GM12872 (cell line): ENCODE data around the gene RTBDN.

Source experiments
- CTCF ChIP-seq: IDR thresholded peaks from 3 replicates; pipeline ENCODE4 v1.5.1; 2011; ENCODE audit warnings: low read depth, mild to moderate bottlenecking, low read length, moderate library complexity; ENCODE audit not compliant: insufficient read depth

The RTBDN gene

GRCh38 chr19:12843999-12844732 lies 9.8 kb upstream of the RTBDN start:
- TF ChIP-seq CTCF = no peak

GRCh38 chr19:12843328-12843727 lies 8.9 kb upstream of the RTBDN start:
- no peak for TF ChIP-seq CTCF

- TF ChIP-seq CTCF = no peak
These were observed 8.1 kb upstream of the RTBDN start for GRCh38 chr19:12842511-12842910.

GRCh38 chr19:12841094-12841493 lies 6.7 kb upstream of the RTBDN start:
- TF ChIP-seq CTCF = no peak

GRCh38 chr19:12840091-12841079 lies 6.0 kb upstream of the RTBDN start:
- TF ChIP-seq CTCF = no peak

- no peak for TF ChIP-seq CTCF
These were observed 4.7 kb upstream of the RTBDN start for GRCh38 chr19:12838886-12839756.
